Natural killer cell (primary cell): ENCODE measurements around the gene NKX6-1. TPM values are rescaled to one million over a fixed set of nuclear protein-coding genes. Genes with fewer than 3 reads are reported as not detected.

Experiments
- ATAC-seq, 3 donors: fragments of 150-1000 bp in 2 of 3; fragments of 200-7000 bp in 1 of 3; cut with Tn5 transposase; 1 replicate in 1 of 3; 2 replicates in 2 of 3; pipeline ENCODE4 v1.10.0; 2021; ENCODE audit warnings: mild to moderate bottlenecking in 2 of 3, moderate library complexity in 2 of 3
- DNase-seq, 2 donors: peaks; one replicate each; pipeline versions ENCODE4 v3.0.0 to v3.0.0-alpha.2; 2013 to 2021; ENCODE audit warnings: mixed read lengths in 1 of 2
- H3K27ac ChIP-seq: one replicate; pipeline ENCODE4 v1.5.1; 2013; ENCODE audit warnings: mild to moderate bottlenecking, low read length
- H3K27me3 ChIP-seq: one replicate; pipeline ENCODE4 v1.6.1; 2013; ENCODE audit warnings: low read length; ENCODE audit not compliant: control insufficient read depth, insufficient read depth
- H3K36me3 ChIP-seq: one replicate; pipeline ENCODE4 v1.6.1; 2013; ENCODE audit warnings: low read length; ENCODE audit not compliant: control insufficient read depth, insufficient read depth
- H3K4me1 ChIP-seq: one replicate; pipeline ENCODE4 v1.6.1; 2013; ENCODE audit warnings: low read length; ENCODE audit not compliant: control insufficient read depth, insufficient read depth
- H3K4me3 ChIP-seq: one replicate; pipeline ENCODE4 v1.5.1; 2013; ENCODE audit warnings: low read length
- H3K9me3 ChIP-seq: one replicate; pipeline ENCODE4 v1.6.1; 2013; ENCODE audit warnings: low read length; ENCODE audit not compliant: control insufficient read depth, insufficient read depth
- H3K27ac Mint-ChIP-seq, 2 donors: one replicate each; pipeline ENCODE4 v1.8.0; 2022; ENCODE audit warnings: mild to moderate bottlenecking in 2 of 2, mixed read lengths in 2 of 2, moderate library complexity in 1 of 2
- H3K27me3 Mint-ChIP-seq, 2 donors: one replicate each; pipeline ENCODE4 v1.8.0; 2022; ENCODE audit warnings: low read depth in 2 of 2, mixed read lengths in 2 of 2
- H3K36me3 Mint-ChIP-seq: one replicate; pipeline ENCODE4 v1.8.0; 2022; ENCODE audit warnings: mixed read lengths
- H3K4me1 Mint-ChIP-seq, 2 donors: one replicate each; pipeline ENCODE4 v1.8.0; 2022; ENCODE audit warnings: mixed read lengths in 2 of 2
- H3K4me3 Mint-ChIP-seq: one replicate; pipeline ENCODE4 v1.8.0; 2022; ENCODE audit warnings: mild to moderate bottlenecking, moderate library complexity, mixed read lengths
- H3K9me3 Mint-ChIP-seq, 2 donors: one replicate each; pipeline ENCODE4 v1.8.0; 2022; ENCODE audit warnings: mixed read lengths in 2 of 2
- CTCF ChIP-seq: fragments of 200-600 bp; IDR thresholded peaks from one replicate; pipeline ENCODE4 v1.8.0; 2022; ENCODE audit warnings: antibody characterized with exemption
- whole genome bisulfite sequencing: methylation state at CpG from one replicate; pipeline ENCODE4 v1.1.7; 2013; ENCODE audit warnings: missing lambda C conversion rate; ENCODE audit not compliant: insufficient coverage; 5-methylcytosine and 5-hydroxymethylcytosine counted together
- intact Hi-C: fragments of 100-400 bp; cut with micrococcal nuclease; formaldehyde crosslinking; loops from one replicate; pipeline ENCODE4 v1.14.2; 2022
- total RNA-seq, 4 donors: library from RNA; stranded (reverse); fragments of 120-200 nt in 1 of 4; gene quantifications; one replicate each; pipeline versions ENCODE4 v1.2.3 to v1.2.4, GENCODE V29; 2013 to 2022

NKX6-1 gene
- total RNA-seq, 3 donors from 2014 or later (not counting 1 experiment from before 2014, with no cell fraction given): not detected

GRCh38 chr4:84498203-84498934 is 723 bp downstream of the NKX6-1 start:
- H3K4me3 Mint-ChIP-seq: peak overlapping the region; percentile 47
- DNase-seq (peak in 1 of 2 donors; percentile 29), ATAC-seq (no peak)
- Histone ChIP-seq H3K27me3 (peaks cover 80% of the 10 kb centered on the region), H3K9me3 (peaks cover 8% of the 10 kb centered on the region), H3K27ac (no peak overlapping the region), H3K4me3 (no peak overlapping the region), H3K4me1 (peaks cover 28% of the 10 kb centered on the region), H3K36me3 (no peaks in the 10 kb centered on the region)
- H3K36me3 Mint-ChIP-seq: peaks cover 20% of the 10 kb centered on the region
- 2% methylated on average over 63 of the region's 63 CpGs for WGBS
- H3K27me3 Mint-ChIP-seq: peaks cover 79 to 80% of the 10 kb centered on the region in 2 donors
- intact Hi-C loops: no loop called here
- H3K9me3 Mint-ChIP-seq: peaks cover 0 to 3% of the 10 kb centered on the region in 2 donors
- TF ChIP-seq CTCF: no peak
- H3K27ac Mint-ChIP-seq: no peak overlapping the region
- H3K4me1 Mint-ChIP-seq: peaks cover 0 to 25% of the 10 kb centered on the region in 2 donors

GRCh38 chr4:84497504-84498202 is 1.4 kb downstream of the NKX6-1 start:
- H3K27me3 Mint-ChIP-seq: peaks cover 75 to 76% of the 10 kb centered on the region in 2 donors
- ATAC-seq: no peak
- peak overlapping the region; percentile 37 for H3K4me3 Mint-ChIP-seq

GRCh38 chr4:84496706-84497503 is 2.2 kb downstream of the NKX6-1 start:
- Mint-ChIP-seq H3K9me3 (peaks cover 0 to 3% of the 10 kb centered on the region in 2 donors), H3K4me3 (peak overlapping the region; percentile 37), H3K27me3 (peaks cover 67 to 76% of the 10 kb centered on the region in 2 donors), H3K4me1 (peaks cover 0 to 25% of the 10 kb centered on the region in 2 donors), H3K36me3 (peaks cover 10% of the 10 kb centered on the region), H3K27ac (no peak overlapping the region)
- Histone ChIP-seq H3K4me3 (no peak overlapping the region), H3K36me3 (no peaks in the 10 kb centered on the region), H3K4me1 (peaks cover 31% of the 10 kb centered on the region), H3K9me3 (peaks cover 7% of the 10 kb centered on the region), H3K27me3 (peaks cover 79% of the 10 kb centered on the region), H3K27ac (no peak overlapping the region)
- DNase-seq (no peak), ATAC-seq (no peak)
- TF ChIP-seq CTCF: no peak
- intact Hi-C loops: no loop called here
- 9% methylated on average over 53 of the region's 53 CpGs for whole genome bisulfite sequencing

More at GRCh38 chr4:84497504-84498202, 1.4 kb downstream of the NKX6-1 start:
- peaks cover 31% of the 10 kb centered on the region for H3K4me1 ChIP-seq
- Mint-ChIP-seq H3K9me3 (peaks cover 0 to 3% of the 10 kb centered on the region in 2 donors), H3K36me3 (peaks cover 16% of the 10 kb centered on the region), H3K27ac (no peak overlapping the region), H3K4me1 (peaks cover 0 to 25% of the 10 kb centered on the region in 2 donors)
- DNase-seq: no peak
- intact Hi-C loops: no loop called here
- peaks cover 77% of the 10 kb centered on the region for H3K27me3 ChIP-seq
- TF ChIP-seq CTCF: no peak
- no peaks in the 10 kb centered on the region for H3K36me3 ChIP-seq
- no peak overlapping the region for H3K27ac ChIP-seq
- H3K9me3 ChIP-seq: peaks cover 8% of the 10 kb centered on the region
- WGBS: 6% methylated on average over 73 of the region's 73 CpGs
- no peak overlapping the region for H3K4me3 ChIP-seq
